Measurements from ENCODE around the gene USP25.

DNA sequence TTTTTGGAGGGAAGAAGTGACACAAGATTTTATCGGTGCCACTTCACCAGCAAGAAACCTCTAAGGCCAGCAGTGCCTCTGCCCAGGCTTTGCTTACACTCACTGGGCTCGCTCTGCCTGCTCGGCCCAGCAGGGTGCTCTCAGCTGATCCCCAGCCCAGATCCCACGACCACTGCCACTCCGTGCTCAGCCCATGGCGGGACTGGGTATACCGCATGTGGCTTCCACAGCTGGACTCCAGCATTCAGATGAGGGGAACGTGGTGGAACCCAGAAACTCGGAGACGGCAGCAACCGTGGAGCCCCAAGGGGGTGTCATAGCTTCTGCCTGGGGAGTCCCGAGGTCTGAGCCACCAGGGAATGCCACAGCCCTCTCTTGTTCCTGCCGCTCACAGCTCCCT, 12.9 kb downstream of the USP25 start:
- TF ChIP-seq, protein P1, sequence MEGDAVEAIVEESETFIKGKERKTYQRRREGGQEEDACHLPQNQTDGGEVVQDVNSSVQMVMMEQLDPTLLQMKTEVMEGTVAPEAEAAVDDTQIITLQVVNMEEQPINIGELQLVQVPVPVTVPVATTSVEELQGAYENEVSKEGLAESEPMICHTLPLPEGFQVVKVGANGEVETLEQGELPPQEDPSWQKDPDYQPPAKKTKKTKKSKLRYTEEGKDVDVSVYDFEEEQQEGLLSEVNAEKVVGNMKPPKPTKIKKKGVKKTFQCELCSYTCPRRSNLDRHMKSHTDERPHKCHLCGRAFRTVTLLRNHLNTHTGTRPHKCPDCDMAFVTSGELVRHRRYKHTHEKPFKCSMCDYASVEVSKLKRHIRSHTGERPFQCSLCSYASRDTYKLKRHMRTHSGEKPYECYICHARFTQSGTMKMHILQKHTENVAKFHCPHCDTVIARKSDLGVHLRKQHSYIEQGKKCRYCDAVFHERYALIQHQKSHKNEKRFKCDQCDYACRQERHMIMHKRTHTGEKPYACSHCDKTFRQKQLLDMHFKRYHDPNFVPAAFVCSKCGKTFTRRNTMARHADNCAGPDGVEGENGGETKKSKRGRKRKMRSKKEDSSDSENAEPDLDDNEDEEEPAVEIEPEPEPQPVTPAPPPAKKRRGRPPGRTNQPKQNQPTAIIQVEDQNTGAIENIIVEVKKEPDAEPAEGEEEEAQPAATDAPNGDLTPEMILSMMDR (IDR thresholded peaks at IDR 0.05; ENCODE audit: low read depth, low read length), result no peak
- TF ChIP-seq EZH2phosphoT487 (IDR thresholded peaks at IDR 0.05; ENCODE audit: low read depth), result no peak

Measured in OCI-LY3 (cell line).